H1 (cell line): ENCODE data around the gene HIC1. TPM values are rescaled to one million over a fixed set of nuclear protein-coding genes. Genes with fewer than 3 reads are reported as not detected.

Experiments
- JUND ChIP-seq: IDR thresholded peaks from 2 replicates; pipeline ENCODE4 v1.6.1; 2011; ENCODE audit warnings: mild to moderate bottlenecking, improper control_type of control experiment, low read length
- polyA plus RNA-seq, 7 experiments: library from polyadenylated mRNA; depleted of rRNA in 3 of 7; stranded (reverse) in 5 of 7; unstranded in 2 of 7; fragments of >200 nt in 5 of 7; fragments of 200-250 nt in 2 of 7; gene quantifications; 1 replicate in 5 of 7; 2 replicates in 1 of 7; 4 replicates in 1 of 7; pipeline versions ENCODE4 v1.2.1 to v1.2.3, GENCODE V29; 2011 to 2013; ENCODE audit warnings: missing spikeins in 2 of 7, mixed read lengths in 2 of 7
- total RNA-seq: library from RNA; stranded (reverse); fragmentation: NEBNext Ultra II Directional; extraction: Animal tissue kit (Norgen Biotek cat#: 25700); gene quantifications from 2 replicates; pipeline ENCODE4 v1.2.1, GENCODE V29; 2021

HIC1 gene
- total and polyA plus RNA-seq, 2 of the 8 experiments (the other 6 are each of a cell fraction or from before 2014, with no cell fraction given), result 0.06 to 0.09 TPM

GRCh38 chr17:2057175-2057759, 2.4 kb downstream of the HIC1 start (continued):
- no peak for TF ChIP-seq JUND
